Measurements from ENCODE around the gene RIPK4.

RIPK4 gene

DNA sequence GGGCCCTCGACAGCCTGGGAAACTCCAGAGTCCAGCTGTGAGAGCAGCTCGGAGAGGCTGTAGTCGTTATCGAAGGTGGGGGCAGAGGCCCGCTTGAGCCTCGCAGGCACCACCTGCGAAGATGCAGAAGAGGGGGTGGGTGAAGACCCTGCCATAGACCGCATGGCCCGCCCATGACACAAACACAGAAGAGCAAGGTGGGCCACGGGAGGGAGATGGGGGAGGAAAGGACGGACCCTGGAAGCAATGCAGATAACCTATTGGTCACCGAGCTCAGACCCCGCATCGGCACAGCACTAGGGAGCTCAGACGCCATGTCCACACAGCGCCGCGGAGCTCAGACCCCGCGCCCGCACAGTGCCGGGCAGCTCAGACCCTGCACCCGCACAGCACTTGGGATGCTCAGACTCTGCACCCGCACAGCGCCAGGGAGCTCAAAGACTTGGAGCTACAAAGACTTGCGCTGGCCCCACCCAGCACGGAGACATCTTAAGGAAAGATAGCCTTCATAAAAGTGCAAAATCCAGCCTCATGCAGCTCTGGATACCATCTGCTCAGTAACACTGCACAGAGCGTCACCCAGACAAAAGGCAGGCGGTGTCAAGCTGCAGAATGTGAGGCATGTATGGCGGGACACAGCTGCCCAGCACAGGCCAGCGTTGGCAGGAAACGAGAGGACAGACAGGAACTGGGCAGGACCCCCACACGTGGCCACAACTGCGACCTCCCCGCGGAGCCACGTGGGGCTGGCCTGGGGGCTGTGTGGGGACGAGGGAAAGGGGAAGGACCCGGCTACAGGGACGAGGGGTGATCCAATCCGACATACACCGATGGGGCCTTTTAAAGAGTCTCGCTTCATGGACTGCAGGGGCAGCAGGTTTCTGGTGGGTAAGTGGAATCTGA is 22.6 kb downstream of the RIPK4 start:
- DNase-seq (ENCODE audit: low read depth): no peak
- H3K4me3 ChIP-seq (ENCODE audit: low read depth, low read length): no peak overlapping the region
- TF ChIP-seq, protein P1, sequence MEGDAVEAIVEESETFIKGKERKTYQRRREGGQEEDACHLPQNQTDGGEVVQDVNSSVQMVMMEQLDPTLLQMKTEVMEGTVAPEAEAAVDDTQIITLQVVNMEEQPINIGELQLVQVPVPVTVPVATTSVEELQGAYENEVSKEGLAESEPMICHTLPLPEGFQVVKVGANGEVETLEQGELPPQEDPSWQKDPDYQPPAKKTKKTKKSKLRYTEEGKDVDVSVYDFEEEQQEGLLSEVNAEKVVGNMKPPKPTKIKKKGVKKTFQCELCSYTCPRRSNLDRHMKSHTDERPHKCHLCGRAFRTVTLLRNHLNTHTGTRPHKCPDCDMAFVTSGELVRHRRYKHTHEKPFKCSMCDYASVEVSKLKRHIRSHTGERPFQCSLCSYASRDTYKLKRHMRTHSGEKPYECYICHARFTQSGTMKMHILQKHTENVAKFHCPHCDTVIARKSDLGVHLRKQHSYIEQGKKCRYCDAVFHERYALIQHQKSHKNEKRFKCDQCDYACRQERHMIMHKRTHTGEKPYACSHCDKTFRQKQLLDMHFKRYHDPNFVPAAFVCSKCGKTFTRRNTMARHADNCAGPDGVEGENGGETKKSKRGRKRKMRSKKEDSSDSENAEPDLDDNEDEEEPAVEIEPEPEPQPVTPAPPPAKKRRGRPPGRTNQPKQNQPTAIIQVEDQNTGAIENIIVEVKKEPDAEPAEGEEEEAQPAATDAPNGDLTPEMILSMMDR (conservative IDR thresholded peaks at IDR 0.05; ENCODE audit: low read depth, low read length): no peak

GRCh38 chr21:41743321-41744027 is 23.4 kb downstream of the RIPK4 start:
- TF ChIP-seq, protein P1 (conservative IDR thresholded peaks at IDR 0.05; ENCODE audit: low read depth, low read length): no peak
- no peak for DNase-seq (ENCODE audit: low read depth)
- no peak overlapping the region for H3K4me3 ChIP-seq (ENCODE audit: low read depth, low read length)

- no peak for DNase-seq (ENCODE audit: low read depth)
- TF ChIP-seq, protein P1 (conservative IDR thresholded peaks at IDR 0.05; ENCODE audit: low read depth, low read length): no peak
- H3K4me3 ChIP-seq (ENCODE audit: low read depth, low read length): no peak overlapping the region
Observed at GRCh38 chr21:41742073-41742875, 24.6 kb downstream of the RIPK4 start.

DNA sequence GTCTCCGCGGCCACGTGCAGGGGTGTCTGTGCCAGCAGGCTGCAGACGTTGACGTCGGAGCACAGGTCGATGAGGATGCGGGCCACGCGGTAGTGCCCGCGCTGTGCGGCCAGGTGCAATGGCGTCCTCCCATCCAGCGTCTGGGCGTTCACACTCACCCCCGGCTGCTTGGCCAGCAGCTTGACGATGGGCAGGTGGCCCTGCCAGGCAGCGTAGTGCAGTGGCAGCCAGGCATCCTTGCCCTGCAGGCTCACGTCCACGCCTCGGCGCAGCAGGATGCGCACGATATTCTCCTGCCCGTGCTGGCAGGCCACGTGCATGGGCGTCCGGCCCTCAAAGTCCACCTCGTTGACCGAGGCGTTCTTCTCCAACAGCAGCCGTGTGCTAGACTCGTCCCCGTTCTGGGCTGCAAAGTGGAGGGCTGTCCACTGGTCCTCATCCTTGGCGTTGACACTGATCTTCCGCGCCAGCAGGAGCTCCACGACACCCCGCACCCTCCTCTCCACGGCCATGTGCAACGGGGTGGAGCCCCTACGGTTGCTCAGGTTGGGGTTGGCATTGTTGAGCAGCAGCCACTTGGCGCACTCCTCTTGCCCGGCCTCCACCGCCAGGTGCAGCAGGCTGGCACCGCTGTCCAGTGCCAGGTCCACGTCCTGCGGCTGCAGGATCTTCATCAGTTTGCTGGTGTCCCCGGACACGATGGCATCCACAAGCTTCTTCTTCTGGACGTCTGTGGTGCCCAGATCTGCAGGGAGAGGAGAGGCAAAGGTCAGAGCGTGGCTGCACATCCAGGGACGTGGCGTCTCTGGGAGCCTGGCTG is 25.4 kb downstream of the RIPK4 start:
- TF ChIP-seq, protein P1 (conservative IDR thresholded peaks at IDR 0.05; ENCODE audit: low read depth, low read length): no peak
- no peak for DNase-seq (ENCODE audit: low read depth)
- H3K4me3 ChIP-seq (ENCODE audit: low read depth, low read length): no peak overlapping the region

- no peak overlapping the region for H3K4me3 ChIP-seq (ENCODE audit: low read depth, low read length)
Observed at GRCh38 chr21:41740604-41741252, 26.1 kb downstream of the RIPK4 start.

More at GRCh38 chr21:41740604-41741252, 26.1 kb downstream of the RIPK4 start:
- DNase-seq (ENCODE audit: low read depth): no peak
- TF ChIP-seq, protein P1 (conservative IDR thresholded peaks at IDR 0.05; ENCODE audit: low read depth, low read length): no peak

Data from choroid plexus epithelial cell (primary cell).